Fibroblast of skin of back (primary cell): ENCODE data around the gene NRP2.

ENCODE experiments used
- DNase-seq: peaks from one replicate; pipeline ENCODE4 v3.0.0-alpha.2; 2013

NRP2 gene

DNA sequence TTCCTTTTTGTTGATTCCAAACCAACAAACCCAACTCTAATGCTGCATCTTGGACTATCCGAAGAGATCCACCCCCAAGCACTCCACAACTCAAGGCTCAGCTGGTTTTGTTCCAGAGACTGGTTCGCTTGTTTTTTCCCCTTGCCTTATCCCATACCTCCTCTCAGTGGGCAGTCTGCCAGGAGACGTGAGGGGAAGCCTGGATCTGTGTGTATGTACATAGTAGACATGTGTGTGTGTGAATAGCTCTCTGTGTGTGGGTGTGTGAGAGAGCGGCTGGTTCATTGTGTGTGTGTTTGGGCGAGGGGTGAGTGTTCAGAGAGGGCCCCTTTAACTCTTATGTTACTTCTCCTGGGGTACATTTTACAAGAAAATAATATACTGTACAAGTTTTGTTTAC lies 94.4 kb downstream of the NRP2 start:
- no peak for DNase-seq

DNA sequence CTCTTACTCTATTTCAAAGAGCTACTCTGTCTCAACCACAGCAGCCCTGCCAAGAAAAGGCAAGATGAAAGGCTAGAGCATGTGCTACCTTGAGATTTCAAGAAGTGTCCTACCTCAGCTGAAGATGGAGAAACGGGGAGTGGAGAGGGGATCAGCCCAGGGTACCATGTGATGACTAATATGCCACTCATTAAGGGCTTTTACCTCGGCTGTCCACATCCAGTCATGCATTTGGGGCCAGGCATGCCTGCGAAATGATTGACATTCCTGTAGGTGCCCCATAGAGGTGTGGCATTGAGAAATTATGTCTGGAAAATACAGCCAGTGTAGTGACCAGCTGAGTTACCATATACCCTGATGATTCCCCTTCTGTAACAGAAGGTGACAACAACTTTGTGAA lies 96.1 kb downstream of the NRP2 start:
- no peak for DNase-seq

DNA sequence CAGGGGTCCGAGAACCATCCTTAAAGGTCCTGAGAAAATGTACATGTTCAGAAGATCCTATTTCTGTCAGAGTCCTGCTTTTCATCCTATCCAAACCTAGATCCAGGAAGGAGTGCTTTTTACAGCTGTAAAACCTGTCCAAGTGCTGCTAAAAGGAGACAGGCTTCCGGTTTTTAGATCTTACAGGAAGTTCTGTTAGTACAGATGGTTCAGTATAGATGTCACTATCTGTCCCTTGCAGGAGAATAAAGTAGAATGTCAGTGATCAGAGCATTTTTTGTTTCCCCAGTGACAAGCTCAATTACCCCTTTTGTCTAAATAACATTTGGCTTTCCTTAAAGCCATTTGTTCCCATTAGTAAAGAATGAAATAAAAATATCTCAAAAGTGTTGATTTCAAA lies 98.3 kb downstream of the NRP2 start:
- DNase-seq, result no peak

DNA sequence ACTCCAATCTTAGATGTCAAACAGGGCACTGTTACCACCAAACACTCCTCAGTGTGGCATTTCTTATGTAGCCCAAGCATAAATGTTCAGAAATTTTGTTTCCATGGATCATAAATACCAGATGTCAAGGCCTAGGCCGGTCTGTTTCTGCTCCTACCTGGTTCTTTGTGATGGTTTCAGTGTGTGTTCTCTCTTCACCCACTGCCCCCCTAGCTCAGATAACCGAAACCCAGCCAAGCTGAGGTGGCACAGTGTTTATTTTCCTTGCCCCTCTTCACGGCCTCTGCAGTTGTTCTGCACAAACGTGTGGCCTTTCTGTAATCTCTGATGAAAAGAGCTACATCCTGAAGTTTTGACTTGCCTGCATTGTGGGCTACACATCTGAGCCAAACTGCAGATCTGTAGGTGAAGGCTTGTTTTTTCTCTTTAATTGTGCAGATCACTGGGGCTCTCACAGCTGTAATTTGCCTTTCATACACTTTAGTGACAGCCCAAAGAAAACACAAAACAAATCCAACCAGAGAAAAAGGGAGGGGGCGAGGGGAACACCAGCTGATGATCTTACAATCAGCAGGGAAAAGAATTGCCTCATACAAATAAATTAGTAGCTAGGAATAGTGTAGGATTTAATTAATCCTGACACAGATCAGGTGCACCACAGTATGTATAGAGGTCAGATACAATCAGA lies 99.1 kb downstream of the NRP2 start:
- no peak for DNase-seq

DNA sequence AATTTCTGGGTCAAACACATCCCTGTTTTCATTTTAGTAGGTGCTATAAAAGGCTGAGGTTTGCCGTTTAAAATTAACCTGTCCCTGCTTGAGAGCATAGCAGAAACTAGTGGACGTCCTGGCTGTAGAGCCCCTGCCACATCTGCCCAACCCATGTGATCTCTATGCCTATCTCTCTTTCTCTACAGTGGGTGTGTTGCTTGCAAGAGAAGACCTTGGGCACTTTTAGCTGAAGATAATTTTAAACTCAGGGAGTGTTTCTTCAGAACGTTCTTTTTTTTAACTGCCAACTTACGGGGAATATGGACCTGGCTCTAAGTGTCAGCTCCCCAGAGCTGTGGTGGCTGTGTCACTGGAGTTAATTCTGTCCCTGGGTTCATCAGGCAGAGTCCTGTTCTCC lies 100.6 kb downstream of the NRP2 start:
- DNase-seq, result no peak

DNA sequence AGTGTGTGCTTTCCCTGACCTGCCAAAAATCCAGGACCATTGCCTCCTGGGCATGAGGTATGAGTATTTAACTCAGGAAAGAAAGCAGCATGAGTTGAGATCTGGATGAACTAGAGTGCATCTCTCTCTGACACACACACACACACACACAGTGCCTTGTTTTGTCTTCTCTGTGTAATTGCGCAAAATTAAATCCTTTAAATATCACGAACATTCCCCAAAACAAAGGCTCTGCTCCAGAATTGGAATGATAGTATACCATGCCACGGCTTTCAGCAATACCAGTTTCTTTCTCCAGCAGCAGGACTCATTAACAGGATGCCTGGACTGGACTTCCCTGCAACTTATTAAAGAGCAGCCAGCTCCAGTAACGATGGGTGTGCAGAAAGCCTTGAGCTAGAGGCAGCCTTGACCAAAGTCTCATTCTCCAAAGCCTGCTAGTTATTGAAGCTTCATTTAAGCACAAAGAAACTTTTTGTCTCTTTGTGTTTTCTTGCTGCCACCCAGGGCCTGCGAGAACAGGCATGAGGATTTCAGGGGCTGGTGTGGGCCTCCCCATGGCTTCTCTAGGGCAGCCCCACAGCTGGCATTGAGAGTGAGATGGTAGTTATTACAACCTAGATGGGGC lies 101.7 kb downstream of the NRP2 start:
- DNase-seq, result no peak

DNA sequence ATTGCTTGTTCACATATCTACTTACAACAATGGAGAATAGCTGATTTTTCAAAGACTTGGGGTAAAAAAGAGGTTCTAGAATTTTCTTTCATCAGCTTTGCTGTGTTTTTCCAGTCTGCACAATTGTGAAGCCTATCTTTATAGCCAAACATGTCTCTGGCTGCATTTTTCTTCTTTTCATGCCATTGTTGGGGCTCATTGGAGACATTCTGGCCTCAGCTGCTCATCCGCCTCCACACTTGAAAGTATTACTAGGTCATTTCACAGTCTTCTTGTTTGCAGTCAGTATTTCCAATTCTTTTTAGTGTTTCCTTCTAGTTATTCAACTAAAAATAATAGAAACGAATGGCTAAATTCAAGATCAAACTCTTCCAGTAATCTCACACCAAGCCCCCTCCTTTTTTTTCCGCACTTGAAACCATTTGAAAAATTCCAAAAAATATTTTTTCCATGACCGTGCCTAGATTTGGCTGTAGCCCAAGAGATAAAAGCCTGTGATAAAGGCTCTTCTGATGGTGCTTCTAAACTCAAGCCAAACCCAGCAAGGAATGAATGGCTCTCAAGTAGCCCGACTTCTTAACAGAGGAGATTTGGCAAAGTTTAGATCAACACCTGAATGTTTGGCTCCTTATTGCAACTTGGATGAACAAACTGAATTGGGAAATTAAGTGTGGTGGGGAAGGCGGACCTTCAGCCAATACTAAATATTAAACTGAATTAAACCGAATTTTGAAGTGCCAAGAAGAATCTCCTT lies 103.4 kb downstream of the NRP2 start:
- DNase-seq, result no peak

DNA sequence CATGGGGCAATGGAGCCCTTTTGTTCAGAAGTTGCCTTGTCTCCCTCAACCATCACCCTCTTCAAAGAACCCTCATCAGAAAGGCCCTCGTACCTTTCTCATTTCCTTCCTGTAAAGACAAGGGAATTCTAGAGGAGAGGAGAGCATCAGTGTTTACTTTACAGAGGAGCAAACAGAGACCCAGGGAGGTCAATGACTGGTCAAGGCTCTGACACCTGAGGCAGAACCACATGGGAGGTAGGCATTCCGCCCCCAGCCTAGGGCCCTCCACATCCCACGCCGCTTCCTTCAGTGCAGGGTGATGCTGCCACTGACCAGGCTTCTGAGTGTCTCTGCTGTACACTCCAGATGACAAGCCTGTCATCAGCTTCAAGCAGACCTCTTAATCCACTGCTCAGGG lies 104.7 kb downstream of the NRP2 start:
- DNase-seq, result no peak

DNA sequence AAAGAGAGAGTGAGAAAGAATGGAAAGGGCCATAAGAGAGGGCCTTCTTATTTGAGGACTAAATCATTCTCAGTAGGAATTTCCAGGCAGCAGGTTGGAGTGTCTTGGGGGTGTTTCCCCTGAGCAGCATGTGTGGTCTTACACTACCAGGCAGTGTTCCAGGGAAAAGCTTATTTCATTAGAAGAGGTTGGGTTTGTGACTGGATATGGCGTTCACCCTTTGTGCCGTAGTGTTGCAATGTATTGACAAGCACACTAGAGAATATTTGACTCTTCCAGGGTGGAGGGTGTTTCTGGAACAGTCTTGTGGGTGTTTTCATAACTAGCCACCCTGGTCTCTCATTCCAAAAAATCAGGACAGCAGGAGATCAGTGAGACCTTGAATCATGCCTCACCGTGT lies 105.5 kb downstream of the NRP2 start:
- DNase-seq, result no peak

DNA sequence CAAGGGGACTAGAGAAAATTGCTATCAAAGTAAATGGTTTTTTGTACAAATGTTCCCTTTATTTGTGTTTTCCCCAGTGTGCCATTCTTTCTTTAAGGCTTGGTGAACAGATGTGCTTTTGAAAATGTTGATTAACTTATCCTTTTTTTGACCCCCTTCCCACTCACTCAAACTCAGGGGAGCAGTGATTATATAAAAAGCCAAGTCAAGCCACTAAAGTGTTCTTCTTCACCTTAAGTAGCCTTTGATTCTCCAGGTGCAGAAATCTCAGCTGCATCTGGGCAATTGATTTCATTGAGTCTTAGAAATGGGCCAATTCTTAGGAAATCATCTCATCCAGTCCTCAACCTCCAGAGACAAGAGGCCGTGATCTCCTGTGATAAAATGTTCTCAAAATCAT lies 107.6 kb downstream of the NRP2 start:
- DNase-seq, result no peak

DNA sequence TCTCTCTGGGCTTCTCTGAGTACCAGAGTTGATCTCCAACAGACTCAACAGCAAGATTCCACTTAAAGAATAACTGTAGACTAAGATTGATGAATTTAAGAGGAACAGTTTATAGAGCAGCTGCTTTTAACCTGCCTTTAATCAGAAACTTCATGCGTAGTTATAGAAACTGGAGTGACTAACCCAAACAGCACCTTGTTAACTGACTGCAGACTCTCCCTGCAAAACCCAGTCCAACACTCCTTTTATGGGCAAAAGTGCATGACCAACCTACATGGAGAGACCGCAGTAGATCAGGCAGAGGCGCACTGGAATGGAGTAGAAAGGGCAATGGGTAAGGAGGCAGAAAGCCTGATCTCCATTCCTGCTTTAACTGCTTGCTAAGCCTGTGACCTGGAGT lies 110.6 kb downstream of the NRP2 start:
- peak; percentile 48 for DNase-seq

DNA sequence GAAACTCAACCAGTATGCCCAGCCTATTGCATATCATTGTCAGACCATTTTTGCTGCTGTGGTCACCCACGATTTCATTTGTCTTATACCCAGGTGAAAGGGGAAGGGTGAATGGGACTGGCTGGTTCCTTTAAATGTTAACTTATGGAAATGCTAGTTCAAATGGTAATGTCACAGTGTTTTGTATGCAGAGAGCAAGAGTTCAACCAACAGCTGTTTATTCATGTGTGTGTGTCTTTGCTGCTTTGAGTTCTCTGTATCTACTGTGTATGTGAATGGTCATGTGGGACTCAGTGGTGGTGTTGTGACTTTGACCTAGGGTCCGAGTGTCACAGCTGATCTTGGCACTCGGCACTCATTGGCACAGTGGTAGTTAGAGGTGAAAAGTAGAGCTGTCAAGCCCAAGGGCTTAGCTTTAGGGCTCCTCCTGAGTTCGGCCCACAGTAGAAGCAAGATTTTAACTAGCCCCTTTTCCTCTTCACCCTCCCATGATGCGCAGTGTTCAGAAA lies 114.6 kb downstream of the NRP2 start:
- DNase-seq, result no peak

DNA sequence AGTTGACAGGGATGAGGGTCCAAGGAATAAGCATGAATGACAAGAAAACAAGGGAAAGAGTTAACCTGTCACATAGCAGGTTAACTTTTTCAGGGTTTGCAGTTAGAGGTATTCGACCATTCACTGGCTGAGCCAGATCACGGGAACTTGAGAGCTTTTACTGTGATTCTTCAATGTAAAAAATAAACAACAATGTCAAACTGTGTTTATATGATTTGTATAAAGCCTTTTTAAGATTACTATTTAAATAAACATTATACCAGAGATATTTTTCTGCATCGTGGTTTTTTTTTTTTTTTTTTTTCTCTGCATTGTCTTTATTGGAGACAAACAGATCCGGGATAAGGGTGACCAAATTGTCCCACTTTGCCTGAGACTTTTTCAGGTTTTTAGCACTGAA lies 115.6 kb downstream of the NRP2 start:
- no peak for DNase-seq

DNA sequence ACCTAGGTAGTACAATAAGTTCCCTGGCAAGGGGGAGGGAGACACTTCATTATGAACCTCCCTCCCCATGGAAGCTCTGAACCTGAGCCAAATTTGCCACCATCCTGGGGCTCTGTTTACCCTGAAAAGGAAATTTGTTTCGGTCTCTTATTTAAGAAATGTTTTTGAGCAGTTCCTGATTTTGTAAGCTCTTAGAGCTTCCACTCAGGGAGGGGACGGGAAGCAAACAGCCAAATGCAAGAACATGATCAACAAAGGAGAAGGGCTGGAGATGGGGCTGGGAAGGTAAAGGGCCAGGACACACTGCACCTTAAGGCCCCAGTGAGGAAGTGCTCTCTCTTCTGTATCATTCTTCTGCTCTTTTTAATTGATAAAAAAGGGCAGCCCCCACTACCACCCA lies 117.9 kb downstream of the NRP2 start:
- DNase-seq, result no peak

DNA sequence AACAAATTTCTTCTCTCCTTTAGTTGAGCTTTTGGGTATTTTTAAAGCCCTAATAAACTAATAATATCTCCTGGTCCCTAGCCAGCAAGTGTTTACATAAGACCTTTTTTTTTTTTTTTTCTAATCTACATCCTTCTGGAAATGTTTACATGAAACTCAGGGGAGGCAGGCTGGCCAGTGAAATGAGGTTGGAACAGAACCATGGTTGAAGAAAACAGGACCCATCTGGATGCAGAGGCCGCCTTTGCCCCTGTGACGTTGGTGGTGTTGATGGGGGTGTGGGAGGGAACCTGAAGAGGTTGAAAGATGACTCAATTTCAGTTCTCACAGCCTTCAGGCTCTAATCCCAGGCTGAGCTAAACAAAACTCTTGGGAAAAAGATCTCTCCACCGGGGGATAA lies 118.5 kb downstream of the NRP2 start:
- no peak for DNase-seq

DNA sequence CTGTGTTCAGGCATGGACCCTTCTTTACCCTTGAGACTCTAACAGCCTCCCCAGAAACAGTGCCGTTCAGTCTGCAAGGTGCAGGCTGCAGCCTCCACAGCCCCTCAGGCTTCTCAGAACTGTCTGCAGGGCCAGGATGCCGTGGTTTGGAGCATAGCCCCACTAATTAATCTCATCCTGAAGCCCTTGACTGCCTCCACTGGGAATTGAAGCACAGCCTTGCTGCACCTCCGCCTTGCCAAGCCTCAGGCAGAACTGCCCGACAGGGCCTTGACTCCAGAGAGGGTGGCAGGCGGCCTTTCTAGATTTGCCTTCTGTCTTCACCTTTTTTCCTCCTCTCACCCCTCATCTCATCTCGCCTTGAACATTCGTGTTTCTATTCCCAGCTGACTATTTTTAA lies 119.8 kb downstream of the NRP2 start:
- DNase-seq, result no peak

DNA sequence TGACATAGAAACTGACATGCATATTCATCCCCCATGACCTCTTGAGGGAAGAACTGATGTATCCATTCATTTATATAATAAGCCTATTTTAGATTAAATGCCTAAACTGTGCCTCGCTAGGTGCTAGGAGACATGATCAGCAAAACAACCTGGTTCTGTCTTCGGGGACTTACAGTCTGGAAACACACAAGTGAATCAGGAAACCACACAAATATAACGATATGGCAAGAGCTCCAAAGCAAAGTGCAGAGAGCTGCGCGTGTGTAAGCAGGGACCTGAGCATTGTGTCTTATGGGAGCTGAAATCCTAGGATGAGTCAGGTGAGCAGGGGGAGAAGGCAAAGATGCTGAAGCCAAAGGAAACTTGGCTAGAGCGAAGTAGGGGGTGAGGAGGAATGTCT lies 120.6 kb downstream of the NRP2 start:
- no peak for DNase-seq

DNA sequence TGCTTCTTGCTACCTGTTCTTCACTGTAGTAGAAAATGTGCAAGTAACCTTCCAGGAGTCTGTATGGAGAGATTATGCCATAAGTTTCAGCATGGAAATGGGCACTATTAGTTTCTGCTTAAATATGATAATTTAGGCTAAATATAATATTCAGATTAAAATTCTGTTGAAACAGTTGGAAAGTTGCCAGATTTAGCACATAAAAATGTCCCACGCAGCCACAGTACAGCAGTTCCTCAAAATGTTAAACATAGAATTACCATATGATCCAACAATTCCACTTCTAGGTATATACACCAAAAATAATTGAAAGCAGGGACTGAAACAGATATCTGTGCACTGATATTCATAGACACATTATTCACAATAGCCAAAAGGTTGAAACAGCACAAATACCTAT lies 121.2 kb downstream of the NRP2 start:
- no peak for DNase-seq

DNA sequence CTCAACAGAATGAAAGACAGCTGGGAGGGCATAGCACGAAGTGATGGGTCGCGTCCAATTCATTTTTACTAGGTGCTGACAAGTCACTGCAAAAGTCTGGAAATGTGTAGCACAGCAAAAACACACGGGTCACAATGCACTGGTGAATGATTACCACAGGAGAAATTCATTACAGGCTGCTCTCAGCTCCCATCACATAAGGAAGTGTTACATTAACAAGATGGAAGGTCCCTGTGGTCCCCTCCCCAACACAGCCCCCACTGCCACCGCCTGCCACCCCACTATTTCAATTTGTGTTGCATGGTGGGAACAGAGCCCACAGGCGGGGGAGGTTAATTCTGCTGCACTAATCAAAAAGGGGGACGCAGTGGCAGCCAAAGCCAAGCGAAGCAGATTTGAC lies 122.8 kb downstream of the NRP2 start:
- DNase-seq, result no peak

DNA sequence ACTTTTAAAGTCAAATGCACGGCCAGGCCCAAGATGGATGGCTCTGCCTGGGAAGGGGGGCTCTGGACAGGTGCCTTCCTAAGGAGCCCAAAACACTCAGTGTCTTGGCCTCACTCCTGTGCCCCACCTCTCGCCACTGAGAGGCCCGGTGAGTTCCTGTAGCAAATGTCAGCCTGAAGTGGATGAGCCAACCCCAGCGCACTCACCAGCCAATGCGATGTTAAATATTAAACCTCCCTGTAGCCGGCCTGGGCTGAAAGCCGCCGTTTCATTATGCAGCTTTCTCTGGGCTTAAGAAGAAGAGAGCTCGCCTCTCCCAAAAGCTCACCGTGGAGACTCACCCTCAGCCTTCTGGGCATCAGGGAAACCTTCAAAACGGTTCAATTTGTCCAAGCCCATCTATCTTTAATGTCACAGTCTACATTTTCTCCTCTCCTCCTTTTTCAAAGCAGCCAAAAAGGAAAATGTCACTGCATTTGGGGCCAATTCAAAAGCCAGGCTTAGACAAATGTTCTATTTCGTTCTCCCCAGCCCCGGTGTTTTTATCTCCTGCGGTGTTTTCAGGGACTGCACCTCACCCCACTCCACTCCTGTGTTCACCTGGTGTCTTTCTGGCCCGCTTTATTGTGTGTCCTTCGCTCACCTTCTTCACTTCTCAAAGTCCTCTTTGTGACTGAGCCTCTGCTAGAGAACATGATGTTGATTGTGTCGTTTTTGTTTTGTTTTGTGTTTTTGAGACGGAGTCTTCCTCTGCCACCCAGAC lies 124.0 kb downstream of the NRP2 start:
- no peak for DNase-seq

DNA sequence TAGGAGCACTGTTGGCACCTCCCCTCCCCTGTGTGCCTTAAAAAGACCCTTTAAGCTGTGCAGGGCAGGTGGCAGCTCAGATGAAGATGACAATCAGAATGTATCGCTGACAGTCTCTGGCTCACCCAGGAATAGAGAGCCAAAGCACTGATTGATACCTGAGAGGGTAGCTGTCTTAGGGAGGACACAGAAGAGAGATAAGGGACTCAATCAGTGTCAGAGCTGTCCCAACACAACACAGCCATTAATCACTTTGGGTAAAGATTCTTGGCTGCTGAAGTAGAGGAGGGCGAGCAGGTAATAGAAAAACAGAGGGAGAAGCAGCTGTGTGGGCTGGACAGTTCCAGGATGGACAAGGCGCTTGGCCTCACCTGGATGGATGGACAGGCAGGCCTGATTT lies 124.9 kb downstream of the NRP2 start:
- no peak for DNase-seq

DNA sequence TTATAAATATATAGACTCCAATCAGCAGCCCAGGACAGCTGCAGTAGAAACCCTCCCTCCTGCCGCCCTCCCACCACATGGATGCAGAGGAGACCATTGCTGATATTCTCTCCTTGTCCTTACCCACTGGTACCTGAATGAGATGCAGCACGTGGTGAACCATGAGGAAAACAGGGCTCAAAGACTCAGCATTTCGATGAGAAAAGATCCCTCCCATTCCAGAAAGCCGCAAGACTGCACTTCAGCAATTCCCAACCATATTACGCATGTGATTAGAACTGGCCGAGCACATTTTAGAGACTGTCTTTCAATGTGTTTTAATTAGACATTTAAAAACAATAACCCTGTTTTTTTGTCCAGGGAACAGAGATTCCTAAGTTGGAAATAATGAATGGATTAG lies 125.5 kb downstream of the NRP2 start:
- no peak for DNase-seq

DNA sequence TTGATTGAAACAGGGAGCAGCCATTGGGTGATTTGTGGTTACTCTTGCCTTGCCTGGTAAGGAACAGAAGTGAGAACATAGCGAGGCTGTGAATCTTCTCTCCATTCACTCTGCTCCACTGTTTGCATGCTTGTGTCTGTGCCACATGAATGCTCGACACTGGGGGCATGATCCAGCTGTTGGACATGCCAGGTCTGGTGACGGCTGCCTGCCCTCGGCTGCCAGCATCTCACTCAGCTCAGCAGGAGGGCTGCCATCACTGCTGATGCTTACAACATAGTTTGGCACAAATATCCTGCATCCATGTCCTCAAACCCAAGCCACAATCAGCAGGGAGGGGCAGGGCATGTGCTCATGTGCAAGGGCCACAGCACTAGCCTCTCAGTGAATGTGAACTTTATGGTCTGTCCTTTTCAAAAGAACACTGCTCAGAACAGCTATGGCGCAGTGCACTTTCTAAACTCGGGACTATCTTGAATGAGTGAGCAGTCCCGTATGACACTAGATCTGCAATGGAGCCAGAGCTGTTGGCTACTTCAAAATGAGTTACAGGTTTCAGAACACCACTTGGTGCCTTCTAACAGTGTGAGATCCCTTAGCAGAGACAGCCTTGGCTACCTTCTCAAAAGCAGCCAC lies 126.3 kb downstream of the NRP2 start:
- no peak for DNase-seq
